ENCODE measurements around the gene CEP63.

CEP63 gene

DNA sequence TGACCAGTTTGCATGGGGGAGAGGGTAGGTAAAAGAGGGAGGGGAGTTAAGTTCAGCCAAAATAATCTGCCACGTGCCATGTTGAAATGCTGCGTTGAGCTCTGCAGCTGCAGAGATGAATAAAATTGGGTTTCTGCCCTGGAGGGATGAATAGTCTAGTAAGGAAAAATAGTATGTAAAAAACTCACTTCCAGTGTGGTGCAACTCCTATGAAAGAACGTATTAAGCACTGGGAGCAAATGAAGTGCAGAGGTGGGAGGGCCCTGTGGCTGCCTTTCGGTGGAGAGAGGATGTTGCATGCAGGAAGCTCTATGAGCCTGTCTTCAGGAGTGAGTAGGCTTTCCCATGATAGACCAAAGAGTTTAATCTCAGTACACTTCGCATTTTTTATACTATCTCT is 8.6 kb downstream of the CEP63 start:
- TF ChIP-seq, protein P1, sequence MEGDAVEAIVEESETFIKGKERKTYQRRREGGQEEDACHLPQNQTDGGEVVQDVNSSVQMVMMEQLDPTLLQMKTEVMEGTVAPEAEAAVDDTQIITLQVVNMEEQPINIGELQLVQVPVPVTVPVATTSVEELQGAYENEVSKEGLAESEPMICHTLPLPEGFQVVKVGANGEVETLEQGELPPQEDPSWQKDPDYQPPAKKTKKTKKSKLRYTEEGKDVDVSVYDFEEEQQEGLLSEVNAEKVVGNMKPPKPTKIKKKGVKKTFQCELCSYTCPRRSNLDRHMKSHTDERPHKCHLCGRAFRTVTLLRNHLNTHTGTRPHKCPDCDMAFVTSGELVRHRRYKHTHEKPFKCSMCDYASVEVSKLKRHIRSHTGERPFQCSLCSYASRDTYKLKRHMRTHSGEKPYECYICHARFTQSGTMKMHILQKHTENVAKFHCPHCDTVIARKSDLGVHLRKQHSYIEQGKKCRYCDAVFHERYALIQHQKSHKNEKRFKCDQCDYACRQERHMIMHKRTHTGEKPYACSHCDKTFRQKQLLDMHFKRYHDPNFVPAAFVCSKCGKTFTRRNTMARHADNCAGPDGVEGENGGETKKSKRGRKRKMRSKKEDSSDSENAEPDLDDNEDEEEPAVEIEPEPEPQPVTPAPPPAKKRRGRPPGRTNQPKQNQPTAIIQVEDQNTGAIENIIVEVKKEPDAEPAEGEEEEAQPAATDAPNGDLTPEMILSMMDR (IDR thresholded peaks at IDR 0.05; ENCODE audit: control insufficient read depth, insufficient read depth, low read depth, low read length, missing control alignments): no peak
- no peak overlapping the region for H3K4me3 ChIP-seq (ENCODE audit: control insufficient read depth, low read depth, low read length)
- DNase-seq (ENCODE audit: low read depth): no peak

DNA sequence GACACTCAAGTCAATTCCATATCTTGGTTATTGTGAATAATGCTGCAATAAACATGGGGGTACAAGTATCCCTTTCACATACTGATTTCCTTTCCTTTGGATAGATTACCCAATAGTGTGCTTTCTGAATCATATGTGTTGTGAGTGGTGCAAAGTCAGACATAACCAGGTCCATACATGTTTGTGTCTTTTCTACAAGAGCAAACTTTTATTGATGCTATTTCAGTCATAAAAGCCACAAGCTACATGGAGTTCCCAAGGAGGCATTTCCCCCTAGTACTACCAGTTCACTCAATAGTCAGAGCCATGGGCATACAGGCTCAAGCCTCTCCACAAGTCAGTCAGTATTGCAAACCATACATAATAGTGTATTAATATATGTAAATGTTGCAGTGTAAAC is 10.1 kb downstream of the CEP63 start:
- no peak for DNase-seq (ENCODE audit: low read depth)
- TF ChIP-seq, protein P1 (IDR thresholded peaks at IDR 0.05; ENCODE audit: control insufficient read depth, insufficient read depth, low read depth, low read length, missing control alignments): no peak
- no peak overlapping the region for H3K4me3 ChIP-seq (ENCODE audit: control insufficient read depth, low read depth, low read length)

DNA sequence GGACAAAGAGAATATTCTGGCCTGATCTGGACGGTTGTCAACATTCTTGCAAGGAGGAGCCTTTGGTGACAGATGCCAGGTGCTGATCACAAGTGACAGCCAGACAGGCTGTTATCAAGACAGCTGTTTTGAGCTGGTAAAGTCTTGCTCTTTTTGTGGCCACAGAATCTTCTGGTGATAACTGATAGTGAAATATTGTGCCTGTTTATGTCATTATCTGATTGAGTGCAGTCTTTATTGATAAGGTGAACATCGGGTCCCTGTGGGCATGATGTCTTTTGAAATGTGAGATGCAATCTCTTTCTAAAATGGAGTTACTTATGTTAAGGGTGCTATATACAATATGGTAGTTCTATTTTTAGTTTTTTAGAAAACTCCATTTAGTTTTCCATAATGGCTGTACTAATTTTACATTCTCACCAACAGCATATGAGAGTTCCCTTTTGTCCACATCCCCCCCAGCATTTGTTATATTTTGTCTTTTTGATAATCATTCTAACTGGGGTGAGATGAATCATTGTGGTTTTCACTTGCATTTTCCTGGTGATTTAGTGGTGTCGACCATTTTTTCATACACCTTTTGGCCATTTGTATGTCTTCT is 10.7 kb downstream of the CEP63 start:
- TF ChIP-seq, protein P1 (IDR thresholded peaks at IDR 0.05; ENCODE audit: control insufficient read depth, insufficient read depth, low read depth, low read length, missing control alignments): no peak
- H3K4me3 ChIP-seq (ENCODE audit: control insufficient read depth, low read depth, low read length): no peak overlapping the region
- no peak for DNase-seq (ENCODE audit: low read depth)

DNA sequence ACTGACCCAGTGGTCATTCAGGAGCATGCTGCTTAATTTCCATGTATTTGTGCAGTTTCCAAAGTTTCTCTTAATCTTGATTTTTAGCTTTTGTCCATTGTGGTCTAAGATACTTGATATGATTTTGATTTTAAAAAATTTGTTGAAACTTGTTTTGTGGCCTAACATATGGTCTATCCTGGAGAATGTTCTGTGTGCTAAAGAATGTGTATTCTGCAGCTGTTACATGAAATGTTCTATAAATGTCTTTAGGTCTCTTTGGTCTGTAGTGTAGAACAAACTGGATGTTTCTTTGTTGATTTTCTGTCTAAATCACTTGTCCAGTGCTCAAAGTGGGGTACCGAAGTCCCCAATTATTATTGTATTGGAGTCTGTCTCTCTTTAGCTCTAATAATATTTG is 17.4 kb downstream of the CEP63 start:
- TF ChIP-seq, protein P1 (IDR thresholded peaks at IDR 0.05; ENCODE audit: control insufficient read depth, insufficient read depth, low read depth, low read length, missing control alignments): no peak
- no peak overlapping the region for H3K4me3 ChIP-seq (ENCODE audit: control insufficient read depth, low read depth, low read length)
- no peak for DNase-seq (ENCODE audit: low read depth)

DNA sequence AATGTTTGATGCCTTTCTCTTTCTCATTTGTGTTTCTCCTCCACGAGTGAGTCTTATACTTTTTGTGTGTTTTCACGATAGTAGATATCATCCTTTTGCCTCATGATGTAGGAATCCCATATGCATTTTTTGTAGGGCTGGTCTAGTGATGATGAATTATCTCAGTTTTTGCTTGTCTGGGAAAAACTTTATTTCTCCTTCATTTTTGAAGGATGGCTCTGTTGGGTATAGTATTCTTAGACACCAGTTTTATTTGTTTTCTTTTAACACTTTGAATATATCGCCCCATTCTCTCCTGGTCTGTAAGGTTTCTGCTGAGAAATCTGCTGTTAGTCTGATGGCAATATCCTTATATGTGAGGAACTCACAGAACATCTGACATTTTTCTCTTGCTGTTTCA is 18.3 kb downstream of the CEP63 start:
- DNase-seq (ENCODE audit: low read depth): no peak

DNA sequence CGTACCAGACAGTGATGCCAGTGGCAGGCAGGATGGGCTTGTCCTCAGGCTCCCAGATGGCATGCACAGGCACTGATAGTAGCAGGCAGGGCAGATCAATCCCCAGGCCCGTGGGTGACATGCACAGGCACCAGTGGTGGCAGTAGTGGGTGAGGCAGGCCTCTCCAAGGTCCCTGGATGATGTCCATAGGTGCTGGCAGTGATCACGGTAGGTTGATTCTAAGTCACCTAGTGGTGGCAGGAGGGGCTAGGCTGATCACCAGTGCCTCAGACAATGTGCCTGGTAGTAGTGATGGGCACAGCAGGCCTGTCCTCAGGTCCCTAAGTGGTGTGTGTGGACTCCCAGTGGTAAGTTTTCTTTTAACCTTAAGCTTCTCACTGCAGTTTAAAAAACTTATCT is 19.6 kb downstream of the CEP63 start:
- no peak for DNase-seq (ENCODE audit: low read depth)
- no peak overlapping the region for H3K4me3 ChIP-seq (ENCODE audit: control insufficient read depth, low read depth, low read length)
- TF ChIP-seq, protein P1 (IDR thresholded peaks at IDR 0.05; ENCODE audit: control insufficient read depth, insufficient read depth, low read depth, low read length, missing control alignments): no peak

More for the DNA sequence above, 18.3 kb downstream of the CEP63 start:
- no peak overlapping the region for H3K4me3 ChIP-seq (ENCODE audit: control insufficient read depth, low read depth, low read length)
- TF ChIP-seq, protein P1 (IDR thresholded peaks at IDR 0.05; ENCODE audit: control insufficient read depth, insufficient read depth, low read depth, low read length, missing control alignments): no peak

DNA sequence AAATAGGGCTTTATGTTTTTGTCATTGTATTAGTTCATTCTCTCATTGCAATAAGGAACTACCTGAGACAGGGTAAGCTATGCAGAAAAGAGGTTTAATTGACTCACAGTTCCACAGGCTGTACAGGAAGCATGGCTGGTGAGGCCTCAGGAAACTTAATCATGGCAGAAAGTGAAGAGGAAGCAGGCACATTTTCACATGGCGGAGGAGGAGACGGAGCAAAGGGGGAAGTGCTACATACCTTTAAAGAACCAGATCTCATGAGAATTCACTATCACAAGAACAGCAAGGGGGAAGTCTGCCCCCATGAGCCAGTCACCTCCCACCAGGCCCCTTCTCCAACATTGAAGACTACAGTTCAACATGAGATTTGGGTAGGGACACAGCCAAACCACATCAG is 25.6 kb downstream of the CEP63 start:
- TF ChIP-seq, protein P1 (IDR thresholded peaks at IDR 0.05; ENCODE audit: control insufficient read depth, insufficient read depth, low read depth, low read length, missing control alignments): no peak
- DNase-seq (ENCODE audit: low read depth): no peak
- H3K4me3 ChIP-seq (ENCODE audit: control insufficient read depth, low read depth, low read length): no peak overlapping the region
